H9 (cell line): ENCODE measurements around the gene AGO1. TPM values are rescaled to one million over a fixed set of nuclear protein-coding genes. Genes with fewer than 3 reads are reported as not detected.

Experiments used
- DNase-seq: peaks from one replicate; pipeline ENCODE4 v3.0.0-alpha.2; 2017
- H2AFZ ChIP-seq: one replicate; pipeline ENCODE4 v1.6.1; 2013; ENCODE audit warnings: mild to moderate bottlenecking, low read length, control low read depth, moderate library complexity
- H2AK5ac ChIP-seq: 2 replicates; pipeline ENCODE4 v1.6.1; 2013; ENCODE audit warnings: low read length, control low read depth, mixed read lengths; ENCODE audit not compliant: insufficient read length
- H2BK120ac ChIP-seq: one replicate; pipeline ENCODE4 v1.6.1; 2013; ENCODE audit warnings: low read depth, mild to moderate bottlenecking, low read length, control low read depth, inconsistent platforms; ENCODE audit not compliant: poor library complexity, severe bottlenecking
- H2BK12ac ChIP-seq: 2 replicates; pipeline ENCODE4 v1.6.1; 2013; ENCODE audit warnings: low read length, control low read depth, mixed read lengths, low read depth; ENCODE audit not compliant: insufficient read length
- H2BK15ac ChIP-seq: 2 replicates; pipeline ENCODE4 v1.6.1; 2013; ENCODE audit warnings: low read depth, low read length, control low read depth
- H2BK20ac ChIP-seq: one replicate; pipeline ENCODE4 v1.6.1; 2013; ENCODE audit warnings: low read depth, mild to moderate bottlenecking, low read length, control low read depth, inconsistent platforms; ENCODE audit not compliant: poor library complexity, severe bottlenecking
- H2BK5ac ChIP-seq: 2 replicates; pipeline ENCODE4 v1.6.1; 2013; ENCODE audit warnings: low read length, control low read depth, mixed read lengths; ENCODE audit not compliant: insufficient read length
- H3K14ac ChIP-seq: 2 replicates; pipeline ENCODE4 v1.6.1; 2013; ENCODE audit warnings: low read length, control low read depth; ENCODE audit not compliant: insufficient read depth
- H3K18ac ChIP-seq: 2 replicates; pipeline ENCODE4 v1.6.1; 2013; ENCODE audit warnings: low read depth, mild to moderate bottlenecking, mixed read lengths, low read length, control low read depth; ENCODE audit not compliant: insufficient read length
- H3K23ac ChIP-seq: 2 replicates; pipeline ENCODE4 v1.6.1; 2013; ENCODE audit warnings: low read length, control low read depth, mixed read lengths, low read depth; ENCODE audit not compliant: insufficient read length
- H3K23me2 ChIP-seq: 2 replicates; pipeline ENCODE4 v1.6.1; 2013; ENCODE audit warnings: low read depth, mild to moderate bottlenecking, mixed read lengths, low read length, control low read depth; ENCODE audit not compliant: insufficient read length, poor library complexity, severe bottlenecking
- H3K27ac ChIP-seq: 2 replicates; pipeline ENCODE4 v1.5.1; 2013; ENCODE audit warnings: low read length, control low read depth, mixed read lengths, low read depth; ENCODE audit not compliant: insufficient read length
- H3K27me3 ChIP-seq: 2 replicates; pipeline ENCODE4 v1.6.1; 2013; ENCODE audit warnings: low read length, control low read depth, inconsistent platforms; ENCODE audit not compliant: insufficient read depth
- H3K4ac ChIP-seq: 2 replicates; pipeline ENCODE4 v1.6.1; 2013; ENCODE audit warnings: low read depth, mild to moderate bottlenecking, control low read depth, inconsistent platforms, low read length, moderate library complexity
- H3K4me1 ChIP-seq: 2 replicates; pipeline ENCODE4 v1.6.1; 2013; ENCODE audit warnings: low read length, control low read depth, inconsistent platforms; ENCODE audit not compliant: insufficient read depth
- H3K4me2 ChIP-seq: 2 replicates; pipeline ENCODE4 v1.6.1; 2013; ENCODE audit warnings: low read length, control low read depth, mixed read lengths; ENCODE audit not compliant: insufficient read length, insufficient read depth
- H3K56ac ChIP-seq: 2 replicates; pipeline ENCODE4 v1.6.1; 2013; ENCODE audit warnings: low read depth, mild to moderate bottlenecking, mixed read lengths, low read length, control low read depth; ENCODE audit not compliant: insufficient read length
- H3K79me1 ChIP-seq: 2 replicates; pipeline ENCODE4 v1.6.1; 2013; ENCODE audit warnings: low read depth, mild to moderate bottlenecking, moderate library complexity, low read length, control low read depth, inconsistent platforms; ENCODE audit not compliant: insufficient read depth, poor library complexity, severe bottlenecking
- H3K79me2 ChIP-seq: 2 replicates; pipeline ENCODE4 v1.6.1; 2013; ENCODE audit warnings: low read length, control low read depth, inconsistent platforms; ENCODE audit not compliant: insufficient read depth
- H3K9ac ChIP-seq: 2 replicates; pipeline ENCODE4 v1.6.1; 2013; ENCODE audit warnings: low read length, control low read depth, mixed read lengths; ENCODE audit not compliant: insufficient read length; ENCODE audit errors: extremely low read depth
- H3K9me3 ChIP-seq: one replicate; pipeline ENCODE4 v1.6.1; 2013; ENCODE audit warnings: low read depth, low read length, inconsistent platforms; ENCODE audit not compliant: control insufficient read depth
- H3T11ph ChIP-seq: one replicate; pipeline ENCODE4 v1.6.1; 2013; ENCODE audit warnings: mild to moderate bottlenecking, low read length, control low read depth, inconsistent platforms
- H4K20me1 ChIP-seq: one replicate; pipeline ENCODE4 v1.6.1; 2013; ENCODE audit not compliant: control insufficient read depth, insufficient read length, insufficient read depth
- H4K5ac ChIP-seq: 2 replicates; pipeline ENCODE4 v1.6.1; 2013; ENCODE audit warnings: low read depth, mild to moderate bottlenecking, mixed read lengths, low read length, control low read depth; ENCODE audit not compliant: insufficient read length
- H4K8ac ChIP-seq: replicated peaks from 2 replicates; pipeline ENCODE4 v1.6.1; 2013; ENCODE audit warnings: low read length, control low read depth, mixed read lengths, low read depth; ENCODE audit not compliant: insufficient read length
- H4K91ac ChIP-seq: 2 replicates; pipeline ENCODE4 v1.6.1; 2013; ENCODE audit warnings: low read depth, mild to moderate bottlenecking, moderate library complexity, mixed read lengths, low read length, control low read depth; ENCODE audit not compliant: insufficient read length
- H3K27ac Mint-ChIP-seq, 3 experiments: 2 replicates in 2 of 3; 3 replicates in 1 of 3; pipeline ENCODE4 v1.8.0; 2020 to 2021; ENCODE audit warnings: mixed read lengths in 3 of 3, mild to moderate bottlenecking in 1 of 3, moderate library complexity in 1 of 3
- H3K27me3 Mint-ChIP-seq: 2 replicates; pipeline ENCODE4 v1.8.0; 2021; ENCODE audit warnings: low read depth, mild to moderate bottlenecking, moderate library complexity, mixed read lengths
- H3K36me3 Mint-ChIP-seq, 3 experiments: 2 replicates in 2 of 3; 3 replicates in 1 of 3; pipeline ENCODE4 v1.8.0; 2020 to 2021; ENCODE audit warnings: low read depth in 3 of 3, mixed read lengths in 3 of 3; ENCODE audit not compliant: insufficient read depth in 1 of 3
- H3K4me1 Mint-ChIP-seq, 2 experiments: 2 replicates each; pipeline ENCODE4 v1.8.0; 2020; ENCODE audit warnings: mixed read lengths in 2 of 2
- H3K4me3 Mint-ChIP-seq, 2 experiments: 2 replicates in 1 of 2; 3 replicates in 1 of 2; pipeline ENCODE4 v1.8.0; 2020 to 2021; ENCODE audit warnings: mild to moderate bottlenecking in 2 of 2, mixed read lengths in 2 of 2, moderate library complexity in 1 of 2
- H3K9me3 Mint-ChIP-seq, 2 experiments: 2 replicates in 1 of 2; 3 replicates in 1 of 2; pipeline ENCODE4 v1.8.0; 2020; ENCODE audit warnings: mild to moderate bottlenecking in 2 of 2, mixed read lengths in 2 of 2, moderate library complexity in 1 of 2
- WGBS: extraction: QIAGEN DNeasy Blood & Tissue Kit; methylation state at CpG from one replicate; pipeline ENCODE4 v1.1.7; 2013; ENCODE audit warnings: missing lambda C conversion rate, low lambda C conversion rate, mixed read lengths; ENCODE audit not compliant: insufficient read length; ENCODE audit errors: extremely low coverage; 5-methylcytosine and 5-hydroxymethylcytosine counted together
- long read RNA-seq: library from polyadenylated mRNA; unstranded; transcript quantifications from one replicate; pipeline ENCODE4 v2.0.0, GENCODE V29; 2020
- total RNA-seq: library from RNA; stranded (reverse); gene quantifications from 2 replicates; pipeline ENCODE4 v1.2.1, GENCODE V29; 2021
- TF ChIP-seq, protein P1 (sequence below): fragments of 200-600 bp; sonication (generic); conservative IDR thresholded peaks from 3 replicates; pipeline ENCODE4 v1.8.0; 2021; ENCODE audit warnings: antibody characterized with exemption, mild to moderate bottlenecking

Gene AGO1
- 71.6 and 74.2 TPM in 2 replicates for total RNA-seq
- long read RNA-seq, full-length matches to known transcripts = 4 of 33 reads
- long read RNA-seq, partial matches to known transcripts = 2 of 33 reads
- long read RNA-seq, other reads (novel, unspliced or antisense) = 27 of 33 reads

DNA sequence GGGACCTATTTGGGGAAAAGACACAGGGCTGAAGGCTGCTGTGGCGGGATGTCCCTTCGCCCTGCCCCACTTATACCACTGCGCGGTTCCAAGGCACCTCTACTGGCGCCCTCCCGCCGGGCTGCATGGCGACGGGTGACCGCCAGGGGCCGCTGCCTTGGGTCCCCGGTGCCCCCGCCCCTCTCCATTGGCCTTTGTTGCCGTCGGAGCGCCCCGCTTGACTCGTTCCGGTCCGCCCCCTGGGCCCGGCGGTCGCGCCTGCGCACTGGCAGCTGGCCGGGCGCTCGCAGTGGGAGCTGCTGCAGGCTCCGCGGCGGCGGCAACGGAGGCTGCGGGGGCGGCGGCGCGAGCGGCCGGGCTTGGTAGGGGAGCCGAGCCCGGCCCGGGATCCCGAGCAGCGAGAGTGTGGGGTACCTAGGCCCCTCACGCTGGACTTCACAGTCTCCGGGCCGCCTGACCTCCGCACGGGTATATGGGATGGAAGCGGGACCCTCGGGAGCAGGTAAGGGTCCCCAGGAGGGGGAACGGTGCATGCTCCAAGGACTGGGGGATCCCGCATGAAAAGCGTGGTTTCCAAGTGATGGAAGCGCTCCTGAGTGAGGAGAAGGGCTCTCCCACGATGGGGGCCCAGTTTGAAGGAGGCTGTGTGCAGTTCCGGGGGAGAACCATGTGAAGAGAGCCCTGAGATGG is at the start of gene AGO1:
TSS of gene AGO1 (plus strand) at position 265 of the 690 bp plus-strand sequence. CDS start at position 478, 213 bp downstream.
- Histone ChIP-seq H3K79me1 (peaks cover 3% of the 10 kb centered on the region), H3K18ac (peak within 1 kb of the TSS; percentile 21), H3K9me3 (no peaks in the 10 kb centered on the region), H3K23ac (no peak within 1 kb of the TSS), H3K27me3 (no peaks in the 10 kb centered on the region), H2BK20ac (no peak within 1 kb of the TSS), H3K14ac (peak within 1 kb of the TSS; percentile 16; the same call in 1 of the 2 replicates), H3K4me2 (peak within 1 kb of the TSS; percentile 86), H3K9ac (peak within 1 kb of the TSS; percentile 76), H2BK12ac (no peak within 1 kb of the TSS), H2AK5ac (no peak within 1 kb of the TSS), H2AFZ (no peak within 1 kb of the TSS), H3K27ac (no peak within 1 kb of the TSS), H3T11ph (no peak within 1 kb of the TSS), H2BK120ac (no peak within 1 kb of the TSS), H4K91ac (no peak within 1 kb of the TSS), H4K5ac (no peak within 1 kb of the TSS), H2BK5ac (no peak within 1 kb of the TSS), H3K23me2 (peaks cover 13% of the 10 kb centered on the region), H3K4ac (no peak within 1 kb of the TSS), H4K20me1 (no peaks in the 10 kb centered on the region), H4K8ac (no peak within 1 kb of the TSS), H3K56ac (no peak within 1 kb of the TSS), H3K79me2 (peaks cover 23% of the 10 kb centered on the region; the same call in 1 of the 2 replicates), H2BK15ac (no peak within 1 kb of the TSS), H3K4me1 (peaks cover 16% of the 10 kb centered on the region)
- WGBS = no CpG with 5 or more reads among the region's 58 CpGs
- Mint-ChIP-seq H3K27me3 (peaks cover under 1% of the 10 kb centered on the region; the same call in 1 of the 2 replicates), H3K4me1 (peaks cover 39 to 47% of the 10 kb centered on the region in 2 experiments), H3K4me3 (peak within 1 kb of the TSS; percentile 97), H3K36me3 (no peaks in the 10 kb centered on the region; a peak in 1 of 7 replicates), H3K27ac (peak within 1 kb of the TSS; percentile 96 to 99 (median 96)), H3K9me3 (no peaks in the 10 kb centered on the region)
- TF ChIP-seq, protein P1, sequence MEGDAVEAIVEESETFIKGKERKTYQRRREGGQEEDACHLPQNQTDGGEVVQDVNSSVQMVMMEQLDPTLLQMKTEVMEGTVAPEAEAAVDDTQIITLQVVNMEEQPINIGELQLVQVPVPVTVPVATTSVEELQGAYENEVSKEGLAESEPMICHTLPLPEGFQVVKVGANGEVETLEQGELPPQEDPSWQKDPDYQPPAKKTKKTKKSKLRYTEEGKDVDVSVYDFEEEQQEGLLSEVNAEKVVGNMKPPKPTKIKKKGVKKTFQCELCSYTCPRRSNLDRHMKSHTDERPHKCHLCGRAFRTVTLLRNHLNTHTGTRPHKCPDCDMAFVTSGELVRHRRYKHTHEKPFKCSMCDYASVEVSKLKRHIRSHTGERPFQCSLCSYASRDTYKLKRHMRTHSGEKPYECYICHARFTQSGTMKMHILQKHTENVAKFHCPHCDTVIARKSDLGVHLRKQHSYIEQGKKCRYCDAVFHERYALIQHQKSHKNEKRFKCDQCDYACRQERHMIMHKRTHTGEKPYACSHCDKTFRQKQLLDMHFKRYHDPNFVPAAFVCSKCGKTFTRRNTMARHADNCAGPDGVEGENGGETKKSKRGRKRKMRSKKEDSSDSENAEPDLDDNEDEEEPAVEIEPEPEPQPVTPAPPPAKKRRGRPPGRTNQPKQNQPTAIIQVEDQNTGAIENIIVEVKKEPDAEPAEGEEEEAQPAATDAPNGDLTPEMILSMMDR = peak; percentile 97
- DNase-seq = peak; percentile 95
